Stimulated activated CD4-positive, alpha-beta T cell treated with anti-CD3 and anti-CD28 coated beads, Interleukin-4, amount 100 ng/mL, for 1 hour (primary cell): ENCODE data around the gene HS1BP3.

Experiments
- DNase-seq: peaks from one replicate; pipeline ENCODE4 v3.0.0-alpha.2; 2020

Gene HS1BP3

DNA sequence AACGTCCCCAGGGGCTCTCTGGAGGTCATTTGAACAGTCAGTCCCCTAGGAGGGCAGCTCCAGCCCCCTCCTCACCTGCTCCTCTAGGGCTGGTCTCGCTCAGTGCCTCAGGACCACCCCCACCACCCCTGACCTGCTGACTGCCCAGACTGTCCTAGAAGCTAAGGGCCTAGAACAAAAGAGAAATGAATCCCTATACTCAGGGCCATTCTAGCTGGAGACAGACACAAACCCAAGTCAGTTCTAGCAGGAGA lies 83.0 kb downstream of the HS1BP3 start:
- DNase-seq, result no peak
